ENCODE data around the gene MRTFA. TPM values are rescaled to one million over a fixed set of nuclear protein-coding genes. Genes with fewer than 3 reads are reported as not detected.

The MRTFA gene
- total and polyA plus RNA-seq, 3 donors from 2014 or later: 59.5 to 162 (median 158) TPM

- no peak for DNase-seq
- no peaks in the 10 kb centered on the region for H3K36me3 ChIP-seq (ENCODE audit: low read depth, missing control alignments)
- no peak overlapping the region for H3K4me3 ChIP-seq
- H3K27ac ChIP-seq: peak overlapping the region in 1 of 2 donors; percentile 43
- no peak for TF ChIP-seq POLR2A (IDR thresholded peaks at IDR 0.05)
- no peak for TF ChIP-seq CTCF (IDR thresholded peaks at IDR 0.05)
- WGBS, 2 donors: 65 to 79% methylated on average over 3 of the region's 3 CpGs
- H3K9me3 ChIP-seq: no peaks in the 10 kb centered on the region
- intact Hi-C loops (cut with DNase I; ENCODE audit: low total_unique reads): no loop called here
- peaks cover 18% of the 10 kb centered on the region for H3K4me1 ChIP-seq
- no peaks in the 10 kb centered on the region for H3K27me3 ChIP-seq
Observed at GRCh38 chr22:40594346-40594745, 42.2 kb downstream of the MRTFA start.

- intact Hi-C loops (cut with DNase I; ENCODE audit: low total_unique reads): no loop called here
- Histone ChIP-seq H3K27ac (peak overlapping the region in 1 of 2 donors; percentile 43), H3K36me3 (ENCODE audit: low read depth, missing control alignments) (no peaks in the 10 kb centered on the region), H3K4me1 (peaks cover 18% of the 10 kb centered on the region), H3K27me3 (no peaks in the 10 kb centered on the region), H3K4me3 (no peak overlapping the region), H3K9me3 (no peaks in the 10 kb centered on the region)
- DNase-seq: peak; percentile 71
- 69 to 81% methylated on average over 5 of the region's 5 CpGs for WGBS, 2 donors
- TF ChIP-seq POLR2A (IDR thresholded peaks at IDR 0.05) (no peak), CTCF (IDR thresholded peaks at IDR 0.05) (no peak)
Observed at GRCh38 chr22:40593460-40594273, 42.9 kb downstream of the MRTFA start.

GRCh38 chr22:40592352-40593113, 44.0 kb downstream of the MRTFA start:
- H3K27ac ChIP-seq: no peak overlapping the region
- TF ChIP-seq POLR2A (IDR thresholded peaks at IDR 0.05) (no peak), CTCF (IDR thresholded peaks at IDR 0.05) (no peak)
- H3K4me3 ChIP-seq: no peak overlapping the region
- no peaks in the 10 kb centered on the region for H3K27me3 ChIP-seq
- intact Hi-C loops (cut with DNase I; ENCODE audit: low total_unique reads): no loop called here
- DNase-seq: no peak
- no peaks in the 10 kb centered on the region for H3K36me3 ChIP-seq (ENCODE audit: low read depth, missing control alignments)
- peaks cover 14% of the 10 kb centered on the region for H3K4me1 ChIP-seq
- 66 to 83% methylated on average over 2 of the region's 2 CpGs for WGBS, 2 donors
- no peaks in the 10 kb centered on the region for H3K9me3 ChIP-seq

GRCh38 chr22:40588726-40589125, 47.8 kb downstream of the MRTFA start:
- no peak for DNase-seq
- TF ChIP-seq POLR2A (IDR thresholded peaks at IDR 0.05) (no peak), CTCF (IDR thresholded peaks at IDR 0.05) (no peak)
- H3K4me3 ChIP-seq: no peak overlapping the region
- peaks cover 19% of the 10 kb centered on the region for H3K4me1 ChIP-seq
- H3K27ac ChIP-seq: no peak overlapping the region
- intact Hi-C loops (cut with DNase I; ENCODE audit: low total_unique reads): no loop called here
- H3K36me3 ChIP-seq (ENCODE audit: low read depth, missing control alignments): no peaks in the 10 kb centered on the region
- H3K9me3 ChIP-seq: no peaks in the 10 kb centered on the region
- WGBS, 2 donors: 94 to 96% methylated on average over 7 of the region's 7 CpGs
- H3K27me3 ChIP-seq: no peaks in the 10 kb centered on the region
